ENCODE results near the gene DRG2.
A peak's percentile ranks its signal among the peaks of the same experiment; 100 is the strongest.

Gene DRG2

DNA sequence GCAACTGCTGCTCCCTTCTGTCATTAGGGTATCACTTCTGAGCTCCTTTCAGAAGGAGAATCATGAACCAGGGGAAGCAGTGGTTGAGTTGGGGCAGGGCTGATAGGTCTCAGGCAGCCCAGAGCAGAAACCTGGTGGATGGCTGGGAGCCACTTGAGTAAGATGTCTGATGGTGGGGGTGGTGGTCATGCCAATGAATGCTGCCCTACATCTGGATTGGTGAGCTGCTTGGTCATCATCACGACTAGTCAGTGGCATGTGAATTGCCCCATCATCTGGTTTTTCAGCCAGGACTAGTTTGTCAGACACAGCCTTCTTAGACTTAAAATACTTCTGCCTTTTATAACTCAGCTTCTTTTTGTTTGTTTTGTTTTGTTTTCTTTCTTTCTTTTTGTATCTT, 46.0 kb upstream of the DRG2 start:
- no peak overlapping the region for H3K27ac ChIP-seq
- TF ChIP-seq, protein P1, sequence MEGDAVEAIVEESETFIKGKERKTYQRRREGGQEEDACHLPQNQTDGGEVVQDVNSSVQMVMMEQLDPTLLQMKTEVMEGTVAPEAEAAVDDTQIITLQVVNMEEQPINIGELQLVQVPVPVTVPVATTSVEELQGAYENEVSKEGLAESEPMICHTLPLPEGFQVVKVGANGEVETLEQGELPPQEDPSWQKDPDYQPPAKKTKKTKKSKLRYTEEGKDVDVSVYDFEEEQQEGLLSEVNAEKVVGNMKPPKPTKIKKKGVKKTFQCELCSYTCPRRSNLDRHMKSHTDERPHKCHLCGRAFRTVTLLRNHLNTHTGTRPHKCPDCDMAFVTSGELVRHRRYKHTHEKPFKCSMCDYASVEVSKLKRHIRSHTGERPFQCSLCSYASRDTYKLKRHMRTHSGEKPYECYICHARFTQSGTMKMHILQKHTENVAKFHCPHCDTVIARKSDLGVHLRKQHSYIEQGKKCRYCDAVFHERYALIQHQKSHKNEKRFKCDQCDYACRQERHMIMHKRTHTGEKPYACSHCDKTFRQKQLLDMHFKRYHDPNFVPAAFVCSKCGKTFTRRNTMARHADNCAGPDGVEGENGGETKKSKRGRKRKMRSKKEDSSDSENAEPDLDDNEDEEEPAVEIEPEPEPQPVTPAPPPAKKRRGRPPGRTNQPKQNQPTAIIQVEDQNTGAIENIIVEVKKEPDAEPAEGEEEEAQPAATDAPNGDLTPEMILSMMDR (IDR thresholded peaks at IDR 0.05): no peak
- no peak for TF ChIP-seq ZFX (IDR thresholded peaks at IDR 0.05; ENCODE audit: borderline replicate concordance)

DNA sequence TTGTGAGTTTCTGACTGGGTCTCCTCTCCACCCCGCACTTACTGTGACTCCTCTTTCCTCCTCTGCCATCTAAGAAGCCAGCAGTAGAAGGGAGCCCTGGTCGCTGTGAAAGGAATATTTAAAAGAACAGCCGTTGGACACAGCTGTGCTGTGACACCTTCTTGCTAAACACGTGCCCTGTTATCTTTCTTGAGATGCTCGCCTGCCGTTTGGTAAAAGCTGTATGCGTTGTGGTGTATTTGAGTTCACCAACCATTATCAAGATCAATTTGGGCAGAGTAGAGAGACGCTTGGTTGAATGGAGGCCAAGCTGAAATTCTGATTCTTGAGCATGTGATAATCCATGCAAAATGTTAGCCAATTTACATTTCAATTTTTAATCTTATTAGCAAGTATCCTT, 44.8 kb upstream of the DRG2 start:
- H3K27ac ChIP-seq: no peak overlapping the region
- TF ChIP-seq ZFX (IDR thresholded peaks at IDR 0.05; ENCODE audit: borderline replicate concordance): no peak
- TF ChIP-seq, protein P1 (IDR thresholded peaks at IDR 0.05): no peak

DNA sequence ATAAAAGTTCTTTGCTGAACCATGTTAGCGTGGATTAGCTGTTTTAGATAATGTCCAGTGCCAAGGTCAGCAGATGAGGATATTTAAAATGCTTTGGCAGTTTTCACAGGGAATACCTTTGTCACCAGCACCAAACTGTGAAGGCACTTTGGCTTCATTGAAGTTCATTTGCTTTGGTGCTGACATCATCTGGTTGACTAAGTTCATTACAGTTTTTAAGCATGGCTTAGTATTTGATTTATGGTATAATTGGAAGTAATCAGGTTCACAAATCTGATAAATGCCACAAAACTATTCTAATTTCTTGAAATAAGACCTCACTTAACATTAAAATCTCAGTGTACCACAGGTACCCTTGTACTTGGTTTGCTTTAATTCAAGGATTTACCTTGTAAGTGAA, 44.3 kb upstream of the DRG2 start:
- H3K27ac ChIP-seq: no peak overlapping the region
- TF ChIP-seq ZFX (IDR thresholded peaks at IDR 0.05; ENCODE audit: borderline replicate concordance): no peak
- TF ChIP-seq, protein P1 (IDR thresholded peaks at IDR 0.05): peak; percentile 37

DNA sequence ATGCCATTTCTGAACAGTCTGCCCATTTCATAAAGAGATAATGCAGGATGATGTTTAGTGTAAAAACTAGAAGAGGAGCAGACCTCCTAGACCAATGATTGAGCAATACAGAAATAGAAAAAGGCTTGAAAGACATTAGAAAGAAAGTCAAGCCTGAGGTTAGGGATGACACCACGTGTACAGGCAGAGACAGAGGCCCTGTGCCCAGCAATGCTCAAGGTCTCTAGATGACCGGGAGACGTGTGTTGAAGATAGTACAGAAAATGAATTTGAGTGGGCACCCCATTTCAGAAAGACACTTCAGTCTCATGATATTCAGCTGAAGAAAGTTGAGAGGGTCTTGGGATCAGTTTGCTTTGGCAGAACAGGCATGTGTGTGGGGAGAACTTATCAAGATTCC, 43.1 kb upstream of the DRG2 start:
- no peak overlapping the region for H3K27ac ChIP-seq
- TF ChIP-seq, protein P1 (IDR thresholded peaks at IDR 0.05): no peak
- no peak for TF ChIP-seq ZFX (IDR thresholded peaks at IDR 0.05; ENCODE audit: borderline replicate concordance)

DNA sequence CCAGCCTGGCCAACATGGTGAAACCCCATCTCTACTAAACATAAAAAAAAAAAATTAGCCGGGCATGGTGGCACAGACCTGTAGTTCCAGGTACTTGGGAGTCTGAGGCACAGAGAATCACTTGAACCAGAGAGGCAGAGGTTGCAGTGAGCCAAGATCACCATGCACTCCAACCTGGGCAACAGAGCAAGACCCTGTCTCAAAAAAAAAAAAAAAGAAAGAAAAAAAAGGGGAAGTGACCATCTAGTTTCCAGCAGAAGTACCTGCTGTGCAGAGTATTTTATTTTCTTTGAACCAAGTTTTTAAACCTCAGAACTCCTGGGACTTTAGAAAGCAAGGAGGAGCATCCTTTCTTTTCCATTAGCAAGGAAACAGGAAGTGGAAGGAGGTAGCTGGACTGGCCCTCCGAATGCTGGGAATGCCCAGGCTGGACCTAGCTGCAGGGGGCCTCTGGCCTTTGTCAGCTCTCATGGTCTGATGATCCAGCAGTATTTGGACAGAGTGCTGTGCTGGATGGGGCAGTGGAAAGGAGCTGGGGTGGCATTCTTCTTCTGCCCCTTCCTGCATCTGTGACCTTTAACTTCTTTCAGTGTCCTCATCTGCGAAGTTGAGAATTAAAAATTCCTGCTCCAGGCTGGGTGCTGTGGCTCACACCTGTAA, 41.9 kb upstream of the DRG2 start:
- TF ChIP-seq, protein P1 (IDR thresholded peaks at IDR 0.05): no peak
- no peak for TF ChIP-seq ZFX (IDR thresholded peaks at IDR 0.05; ENCODE audit: borderline replicate concordance)
- no peak overlapping the region for H3K27ac ChIP-seq

DNA sequence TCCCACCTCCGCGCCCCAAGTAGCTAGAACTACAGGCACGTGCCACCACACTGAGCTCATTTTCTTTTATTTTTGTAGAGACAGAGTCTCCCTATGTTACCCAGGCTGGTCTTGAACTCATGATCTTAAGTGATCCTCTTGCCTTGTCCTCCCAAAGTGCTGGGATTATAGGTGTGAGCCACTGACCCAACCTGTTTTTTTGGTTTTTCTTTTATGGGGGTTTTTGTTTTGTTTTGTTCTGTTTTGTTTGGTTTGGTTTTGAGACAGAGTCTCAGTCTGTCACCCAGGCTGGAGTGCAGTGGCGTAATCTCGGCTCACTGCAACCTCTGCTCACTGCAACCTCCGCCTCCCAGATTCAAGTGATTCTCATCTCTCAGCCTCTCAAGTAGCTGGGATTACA, 32.2 kb upstream of the DRG2 start:
- H3K27ac ChIP-seq: no peak overlapping the region
- TF ChIP-seq, protein P1 (IDR thresholded peaks at IDR 0.05): no peak
- no peak for TF ChIP-seq ZFX (IDR thresholded peaks at IDR 0.05; ENCODE audit: borderline replicate concordance)

DNA sequence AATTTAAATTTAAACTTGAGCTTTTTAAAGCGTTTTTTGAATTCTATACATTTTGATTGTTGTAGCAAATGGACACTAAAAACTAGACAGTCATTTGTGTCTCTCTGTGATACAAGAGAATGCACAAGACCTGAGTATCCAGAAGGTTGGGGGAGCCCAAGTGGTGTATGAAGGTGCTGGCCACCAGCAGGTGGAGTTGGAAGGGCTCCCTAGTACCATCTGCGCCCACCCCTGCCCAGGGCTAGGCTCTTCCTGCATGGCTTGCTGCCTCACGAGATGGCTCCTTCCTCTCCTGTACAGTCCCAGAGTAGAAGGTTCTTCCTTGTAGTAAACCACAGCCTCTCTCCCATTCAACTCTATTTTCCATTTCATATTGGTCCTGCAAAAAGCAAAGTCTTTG, 31.5 kb upstream of the DRG2 start:
- H3K27ac ChIP-seq: no peak overlapping the region
- TF ChIP-seq, protein P1 (IDR thresholded peaks at IDR 0.05): no peak
- no peak for TF ChIP-seq ZFX (IDR thresholded peaks at IDR 0.05; ENCODE audit: borderline replicate concordance)

Data from 22Rv1 (cell line).